Stimulated activated memory B cell treated with anti-CD40 and anti-IgM and Interleukin-4, amounts not matched to agents 10 μg/mL and 1 μg/mL and 100 μg/mL, for 72 hours (primary cell): ENCODE measurements around the gene NRN1L.

Experiments used
- ATAC-seq: fragments of 150-1000 bp; cut with Tn5 transposase; 2 replicates; pipeline ENCODE4 v1.10.0; 2021
- H3K27ac Mint-ChIP-seq: one replicate; pipeline ENCODE4 v1.8.0; 2022; ENCODE audit warnings: mild to moderate bottlenecking, mixed read lengths
- H3K27me3 Mint-ChIP-seq: one replicate; pipeline ENCODE4 v1.8.0; 2022; ENCODE audit warnings: mixed read lengths
- H3K36me3 Mint-ChIP-seq: one replicate; pipeline ENCODE4 v1.8.0; 2022; ENCODE audit warnings: mixed read lengths
- H3K4me1 Mint-ChIP-seq: one replicate; pipeline ENCODE4 v1.8.0; 2022; ENCODE audit warnings: mixed read lengths
- H3K4me3 Mint-ChIP-seq: one replicate; pipeline ENCODE4 v1.8.0; 2022; ENCODE audit warnings: mild to moderate bottlenecking, moderate library complexity, mixed read lengths
- H3K9me3 Mint-ChIP-seq: one replicate; pipeline ENCODE4 v1.8.0; 2022; ENCODE audit warnings: mixed read lengths

The NRN1L gene

DNA sequence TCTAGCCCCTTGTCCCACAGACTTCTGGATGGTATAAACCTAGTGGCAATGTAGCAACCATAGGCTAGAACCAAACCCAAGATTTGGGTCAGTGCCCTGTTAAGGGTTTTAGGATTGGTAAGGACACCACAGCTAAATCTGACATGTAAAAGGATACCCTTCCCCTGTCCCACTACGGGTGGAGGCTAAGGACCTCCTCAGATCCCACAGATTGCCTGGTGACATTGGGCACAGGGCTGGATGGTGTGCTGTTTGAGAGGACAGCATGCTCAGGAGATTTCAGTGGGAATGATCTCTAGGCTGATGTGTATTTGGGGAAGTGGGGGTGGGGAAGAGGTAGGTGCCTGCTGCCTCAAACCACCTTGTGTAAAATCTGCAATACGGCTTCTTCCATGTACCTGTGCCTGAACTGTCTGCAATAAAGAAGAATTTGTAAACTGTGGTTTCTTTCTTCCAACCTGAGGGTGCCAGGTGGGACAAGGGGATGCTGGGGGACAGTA lies 12.5 kb upstream of the NRN1L start:
- Mint-ChIP-seq H3K9me3 (no peaks in the 10 kb centered on the region), H3K27me3 (no peaks in the 10 kb centered on the region), H3K4me1 (peaks cover 36% of the 10 kb centered on the region), H3K4me3 (peak overlapping the region; percentile 95), H3K36me3 (peaks cover 14% of the 10 kb centered on the region), H3K27ac (peak overlapping the region; percentile 89)
- ATAC-seq, result peak; percentile 2

DNA sequence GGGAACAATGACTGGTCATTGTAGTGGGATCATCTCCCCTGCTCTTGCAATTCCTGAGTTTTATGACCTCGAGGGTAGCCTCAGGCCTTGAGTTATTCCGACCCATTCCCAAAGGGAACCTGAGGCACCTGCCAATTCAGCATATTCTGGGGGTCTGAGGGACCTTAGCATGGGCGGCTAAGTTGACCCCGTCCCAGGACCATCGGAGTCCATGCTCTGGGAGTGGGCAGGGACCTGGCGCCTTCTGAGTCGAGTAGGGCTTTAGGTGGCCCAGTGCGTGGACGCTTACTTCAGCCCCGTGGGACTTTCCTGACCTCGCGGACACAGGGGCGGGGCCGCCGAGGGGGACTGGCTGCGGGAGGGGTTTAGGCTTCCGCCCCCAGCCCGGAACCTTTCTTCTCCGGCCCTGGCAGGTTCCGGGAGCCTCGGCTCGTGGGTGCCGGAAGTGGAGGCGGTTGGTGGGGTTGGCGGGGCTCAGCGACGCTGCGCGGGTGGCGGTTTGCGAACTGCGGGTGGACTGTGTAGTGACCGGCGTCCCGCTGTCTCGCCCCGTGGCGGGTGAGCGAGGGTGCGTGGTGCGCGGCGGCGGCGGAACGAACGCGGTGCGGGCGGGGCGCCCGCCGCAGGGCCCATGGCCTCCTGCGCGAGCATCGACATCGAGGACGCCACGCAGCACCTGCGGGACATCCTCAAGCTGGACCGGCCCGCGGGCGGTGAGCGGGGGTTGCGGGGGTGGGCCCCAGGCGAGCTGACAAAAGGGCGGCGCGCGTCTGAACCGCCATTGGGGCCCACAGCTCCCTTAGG lies 11.9 kb upstream of the NRN1L start, which contains the start of gene EDC4:
TSS of gene EDC4 (plus strand) at position 422 of the 804 bp plus-strand sequence. CDS start at position 632, 210 bp downstream.
- Mint-ChIP-seq H3K9me3 (no peaks in the 10 kb centered on the region), H3K4me1 (peaks cover 36% of the 10 kb centered on the region), H3K36me3 (peaks cover 20% of the 10 kb centered on the region), H3K4me3 (peak within 1 kb of the TSS; percentile 95), H3K27ac (peak within 1 kb of the TSS; percentile 89), H3K27me3 (no peaks in the 10 kb centered on the region)
- peak; percentile 92 for ATAC-seq

GRCh38 chr16:67873435-67874370 lies 11.0 kb upstream of the NRN1L start:
- peaks cover 29% of the 10 kb centered on the region for H3K36me3 Mint-ChIP-seq
- H3K27me3 Mint-ChIP-seq, result no peaks in the 10 kb centered on the region
- H3K27ac Mint-ChIP-seq, result peak overlapping the region; percentile 89
- no peaks in the 10 kb centered on the region for H3K9me3 Mint-ChIP-seq
- peak overlapping the region; percentile 95 for H3K4me3 Mint-ChIP-seq
- peaks cover 36% of the 10 kb centered on the region for H3K4me1 Mint-ChIP-seq
- ATAC-seq, result no peak

DNA sequence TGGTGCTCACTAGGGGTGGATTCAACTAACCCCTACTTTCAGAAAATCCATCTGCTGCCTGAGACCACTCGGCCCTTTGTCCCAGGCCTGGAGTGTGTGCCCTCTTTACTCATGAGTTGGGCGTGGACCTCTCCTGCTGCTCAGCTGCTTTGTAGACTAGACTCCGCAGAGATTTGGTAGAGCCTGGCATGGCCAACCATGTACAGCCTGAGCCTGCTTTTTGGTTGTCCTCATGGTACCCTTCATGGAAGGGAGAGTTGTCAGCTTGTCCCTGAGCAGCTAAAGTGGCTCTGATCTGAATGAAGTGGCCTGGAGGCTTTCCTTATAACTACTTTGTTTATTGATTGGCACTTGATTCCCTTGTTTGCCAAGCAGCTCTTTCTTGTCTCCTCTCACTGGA lies 10.3 kb upstream of the NRN1L start:
- no peak for ATAC-seq
- H3K4me3 Mint-ChIP-seq, result peak overlapping the region; percentile 95
- H3K27me3 Mint-ChIP-seq, result no peaks in the 10 kb centered on the region
- H3K27ac Mint-ChIP-seq, result peak overlapping the region; percentile 89
- peaks cover 35% of the 10 kb centered on the region for H3K36me3 Mint-ChIP-seq
- H3K4me1 Mint-ChIP-seq, result peaks cover 36% of the 10 kb centered on the region
- H3K9me3 Mint-ChIP-seq, result no peaks in the 10 kb centered on the region

GRCh38 chr16:67877064-67877463 lies 7.6 kb upstream of the NRN1L start:
- H3K4me1 Mint-ChIP-seq, result peaks cover 36% of the 10 kb centered on the region
- no peaks in the 10 kb centered on the region for H3K9me3 Mint-ChIP-seq
- ATAC-seq, result no peak
- no peaks in the 10 kb centered on the region for H3K27me3 Mint-ChIP-seq
- H3K27ac Mint-ChIP-seq, result no peak overlapping the region
- peaks cover 48% of the 10 kb centered on the region for H3K36me3 Mint-ChIP-seq
- H3K4me3 Mint-ChIP-seq, result no peak overlapping the region

- H3K9me3 Mint-ChIP-seq, result no peaks in the 10 kb centered on the region
- H3K27ac Mint-ChIP-seq, result no peak overlapping the region
- H3K4me1 Mint-ChIP-seq, result peaks cover 32% of the 10 kb centered on the region
- no peak overlapping the region for H3K4me3 Mint-ChIP-seq
- H3K36me3 Mint-ChIP-seq, result peaks cover 56% of the 10 kb centered on the region
- H3K27me3 Mint-ChIP-seq, result no peaks in the 10 kb centered on the region
- ATAC-seq, result no peak
These were observed 6.5 kb upstream of the NRN1L start for GRCh38 chr16:67878232-67878631.

DNA sequence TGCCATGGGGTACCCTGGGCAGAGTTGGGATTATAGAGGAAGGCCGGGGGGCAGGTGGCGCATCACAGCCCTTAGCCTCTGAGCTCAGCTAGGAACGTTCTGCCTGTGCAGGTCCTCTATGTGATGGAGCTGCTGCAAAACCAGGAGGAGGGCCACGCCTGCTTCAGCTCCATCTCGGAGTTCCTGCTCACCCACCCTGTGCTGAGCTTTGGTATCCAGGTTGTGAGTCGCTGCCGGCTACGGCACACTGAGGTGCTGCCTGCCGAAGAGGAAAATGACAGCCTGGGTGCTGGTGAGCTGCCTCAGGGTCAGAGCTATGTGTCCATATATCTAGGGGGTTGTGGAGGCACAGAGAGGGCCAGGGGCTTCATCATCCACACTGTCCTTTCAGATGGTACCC lies 5.8 kb upstream of the NRN1L start:
- no peak for ATAC-seq
- Mint-ChIP-seq H3K36me3 (peaks cover 62% of the 10 kb centered on the region), H3K9me3 (no peaks in the 10 kb centered on the region), H3K4me3 (no peak overlapping the region), H3K27ac (no peak overlapping the region), H3K27me3 (no peaks in the 10 kb centered on the region), H3K4me1 (peaks cover 33% of the 10 kb centered on the region)

DNA sequence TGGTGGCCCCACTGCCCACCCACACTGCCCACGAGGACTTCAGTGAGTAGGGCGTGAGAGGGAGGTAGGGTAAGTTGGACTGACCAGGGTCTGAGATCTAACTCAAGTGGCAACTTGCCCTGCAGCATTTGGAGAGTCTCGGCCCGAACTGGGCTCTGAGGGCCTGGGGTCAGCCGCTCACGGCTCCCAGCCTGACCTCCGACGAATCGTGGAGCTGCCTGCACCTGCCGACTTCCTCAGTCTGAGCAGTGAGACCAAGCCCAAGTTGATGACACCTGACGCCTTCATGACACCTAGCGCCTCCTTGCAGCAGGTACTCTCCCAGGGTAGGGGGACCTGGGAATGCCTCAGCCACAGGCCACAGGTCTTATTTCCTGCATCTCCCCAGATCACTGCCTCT lies 5.2 kb upstream of the NRN1L start:
- Mint-ChIP-seq H3K36me3 (peaks cover 67% of the 10 kb centered on the region), H3K4me1 (peaks cover 27% of the 10 kb centered on the region)

GRCh38 chr16:67879936-67880335 lies 4.7 kb upstream of the NRN1L start:
- Mint-ChIP-seq H3K27ac (no peak overlapping the region), H3K4me3 (no peak overlapping the region), H3K27me3 (no peaks in the 10 kb centered on the region), H3K36me3 (peaks cover 70% of the 10 kb centered on the region), H3K9me3 (no peaks in the 10 kb centered on the region), H3K4me1 (peaks cover 22% of the 10 kb centered on the region)
- ATAC-seq, result no peak

More for the DNA sequence above, 5.2 kb upstream of the NRN1L start:
- Mint-ChIP-seq H3K9me3 (no peaks in the 10 kb centered on the region), H3K4me3 (no peak overlapping the region), H3K27ac (no peak overlapping the region), H3K27me3 (no peaks in the 10 kb centered on the region)
- ATAC-seq, result no peak

GRCh38 chr16:67880584-67880983 lies 4.1 kb upstream of the NRN1L start:
- H3K27me3 Mint-ChIP-seq, result no peaks in the 10 kb centered on the region
- H3K27ac Mint-ChIP-seq, result no peak overlapping the region
- ATAC-seq, result no peak
- peaks cover 16% of the 10 kb centered on the region for H3K4me1 Mint-ChIP-seq
- peaks cover 70% of the 10 kb centered on the region for H3K36me3 Mint-ChIP-seq
- no peaks in the 10 kb centered on the region for H3K9me3 Mint-ChIP-seq
- H3K4me3 Mint-ChIP-seq, result no peak overlapping the region

DNA sequence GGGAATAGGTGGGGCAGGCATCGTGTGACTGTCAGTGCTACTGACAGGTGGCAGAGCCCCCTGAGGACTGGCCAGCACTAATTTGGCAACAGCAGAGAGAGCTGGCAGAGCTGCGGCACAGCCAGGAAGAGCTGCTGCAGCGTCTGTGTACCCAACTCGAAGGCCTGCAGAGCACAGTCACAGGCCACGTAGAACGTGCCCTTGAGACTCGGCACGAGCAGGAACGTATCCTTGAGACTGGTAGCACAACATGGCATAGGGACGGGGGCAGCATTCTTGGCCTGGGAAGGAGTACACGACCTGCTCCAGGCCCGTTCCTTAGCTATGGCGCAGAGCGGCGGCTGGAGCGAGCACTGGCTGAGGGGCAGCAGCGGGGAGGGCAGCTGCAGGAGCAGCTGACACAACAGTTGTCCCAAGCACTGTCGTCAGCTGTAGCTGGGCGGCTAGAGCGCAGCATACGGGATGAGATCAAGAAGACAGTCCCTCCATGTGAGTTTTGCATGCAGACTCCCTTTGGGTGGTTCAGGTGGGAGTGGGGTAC lies 3.0 kb upstream of the NRN1L start:
- peaks cover 69% of the 10 kb centered on the region for H3K36me3 Mint-ChIP-seq
- H3K4me1 Mint-ChIP-seq, result peaks cover 9% of the 10 kb centered on the region
- no peak overlapping the region for H3K27ac Mint-ChIP-seq
- no peak for ATAC-seq
- H3K27me3 Mint-ChIP-seq, result no peaks in the 10 kb centered on the region
- no peak overlapping the region for H3K4me3 Mint-ChIP-seq
- no peaks in the 10 kb centered on the region for H3K9me3 Mint-ChIP-seq

- Mint-ChIP-seq H3K9me3 (no peaks in the 10 kb centered on the region), H3K4me1 (peaks cover 9% of the 10 kb centered on the region), H3K4me3 (no peak overlapping the region), H3K36me3 (peaks cover 60% of the 10 kb centered on the region), H3K27ac (no peak overlapping the region), H3K27me3 (no peaks in the 10 kb centered on the region)
- no peak for ATAC-seq
These were observed 2.1 kb upstream of the NRN1L start for GRCh38 chr16:67882374-67883145.

DNA sequence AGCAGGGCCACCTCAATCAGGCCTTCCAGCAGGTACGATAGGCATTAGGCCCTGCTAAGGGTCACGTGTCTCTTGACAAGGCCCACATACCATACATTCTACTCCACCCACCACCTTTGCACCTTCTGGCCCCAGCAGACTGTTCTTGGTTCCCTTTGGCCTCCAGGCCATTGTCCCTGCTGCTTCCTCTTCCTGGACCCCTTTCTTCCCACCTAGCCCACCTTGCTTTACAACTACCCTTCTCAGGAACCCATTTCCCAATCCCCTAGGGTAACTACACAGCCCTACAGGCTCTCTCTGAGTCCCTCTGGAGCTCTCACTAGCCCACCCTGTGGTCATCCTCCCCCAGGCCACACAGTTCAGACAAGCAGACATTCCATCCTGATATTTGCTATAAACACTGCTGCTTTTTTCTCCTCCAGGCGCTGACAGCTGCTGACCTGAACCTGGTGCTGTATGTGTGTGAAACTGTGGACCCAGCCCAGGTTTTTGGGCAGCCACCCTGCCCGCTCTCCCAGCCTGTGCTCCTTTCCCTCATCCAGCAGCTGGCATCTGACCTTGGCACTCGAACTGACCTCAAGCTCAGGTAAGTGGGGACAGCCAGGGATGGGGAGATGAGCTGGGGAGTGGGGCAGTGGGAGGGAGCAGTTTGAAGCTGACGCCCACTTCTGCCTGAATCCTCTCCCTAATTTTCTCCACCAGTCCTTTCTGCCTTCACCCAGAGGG lies 1.4 kb upstream of the NRN1L start:
- Mint-ChIP-seq H3K4me3 (no peak overlapping the region), H3K36me3 (peaks cover 53% of the 10 kb centered on the region), H3K27me3 (no peaks in the 10 kb centered on the region), H3K4me1 (peaks cover 9% of the 10 kb centered on the region), H3K27ac (no peak overlapping the region), H3K9me3 (no peaks in the 10 kb centered on the region)
- ATAC-seq, result no peak

DNA sequence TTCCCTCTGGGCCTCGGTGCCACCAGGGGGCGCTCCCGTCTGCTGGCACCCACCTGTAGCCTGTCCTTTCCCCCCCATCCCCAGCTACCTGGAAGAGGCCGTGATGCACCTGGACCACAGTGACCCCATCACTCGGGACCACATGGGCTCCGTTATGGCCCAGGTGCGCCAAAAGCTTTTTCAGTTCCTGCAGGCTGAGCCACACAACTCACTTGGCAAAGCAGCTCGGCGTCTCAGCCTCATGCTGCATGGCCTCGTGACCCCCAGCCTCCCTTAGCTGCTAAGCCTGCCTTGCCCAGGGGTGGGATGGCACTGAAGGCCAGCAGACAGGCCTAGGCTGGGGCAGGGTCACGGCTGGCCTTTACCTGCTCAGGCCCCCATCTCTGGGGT lies 818 bp upstream of the NRN1L start:
- Mint-ChIP-seq H3K4me1 (peaks cover 9% of the 10 kb centered on the region), H3K36me3 (peaks cover 47% of the 10 kb centered on the region), H3K4me3 (no peak overlapping the region), H3K27ac (no peak overlapping the region), H3K9me3 (no peaks in the 10 kb centered on the region), H3K27me3 (no peaks in the 10 kb centered on the region)
- ATAC-seq, result peak; percentile 78
